Mesodermal cell (in vitro differentiated cells): ENCODE data around the gene TOX4.
A peak's percentile ranks its signal among the peaks of the same experiment; 100 is the strongest.

Experiments used
- H3K27ac ChIP-seq: 2 replicates; pipeline ENCODE4 v1.7.0; 2013; ENCODE audit warnings: mild to moderate bottlenecking, low read depth, low read length, moderate library complexity; ENCODE audit not compliant: severe bottlenecking
- H3K36me3 ChIP-seq: 2 replicates; pipeline ENCODE4 v1.7.1; 2013; ENCODE audit warnings: mild to moderate bottlenecking, low read length, moderate library complexity; ENCODE audit not compliant: control insufficient read depth, insufficient read depth
- H3K4me1 ChIP-seq: one replicate; pipeline ENCODE4 v1.7.1; 2013; ENCODE audit warnings: mild to moderate bottlenecking, low read length; ENCODE audit not compliant: insufficient read depth, control insufficient read depth, poor library complexity, severe bottlenecking
- H3K4me3 ChIP-seq: 2 replicates; pipeline ENCODE4 v1.7.0; 2013; ENCODE audit warnings: low read length, control low read depth, mild to moderate bottlenecking; ENCODE audit not compliant: insufficient read depth, poor library complexity, severe bottlenecking; ENCODE audit errors: extremely low read depth
- H3K9me3 ChIP-seq: 2 replicates; pipeline ENCODE4 v1.7.1; 2013; ENCODE audit warnings: mild to moderate bottlenecking, low read length, moderate library complexity; ENCODE audit not compliant: control insufficient read depth
- WGBS, 2 experiments: methylation state at CpG; one replicate each; pipeline ENCODE4 v1.1.5; 2013; ENCODE audit warnings: missing lambda C conversion rate in 2 of 2; ENCODE audit not compliant: insufficient coverage in 2 of 2; 5-methylcytosine and 5-hydroxymethylcytosine counted together

Gene TOX4

DNA sequence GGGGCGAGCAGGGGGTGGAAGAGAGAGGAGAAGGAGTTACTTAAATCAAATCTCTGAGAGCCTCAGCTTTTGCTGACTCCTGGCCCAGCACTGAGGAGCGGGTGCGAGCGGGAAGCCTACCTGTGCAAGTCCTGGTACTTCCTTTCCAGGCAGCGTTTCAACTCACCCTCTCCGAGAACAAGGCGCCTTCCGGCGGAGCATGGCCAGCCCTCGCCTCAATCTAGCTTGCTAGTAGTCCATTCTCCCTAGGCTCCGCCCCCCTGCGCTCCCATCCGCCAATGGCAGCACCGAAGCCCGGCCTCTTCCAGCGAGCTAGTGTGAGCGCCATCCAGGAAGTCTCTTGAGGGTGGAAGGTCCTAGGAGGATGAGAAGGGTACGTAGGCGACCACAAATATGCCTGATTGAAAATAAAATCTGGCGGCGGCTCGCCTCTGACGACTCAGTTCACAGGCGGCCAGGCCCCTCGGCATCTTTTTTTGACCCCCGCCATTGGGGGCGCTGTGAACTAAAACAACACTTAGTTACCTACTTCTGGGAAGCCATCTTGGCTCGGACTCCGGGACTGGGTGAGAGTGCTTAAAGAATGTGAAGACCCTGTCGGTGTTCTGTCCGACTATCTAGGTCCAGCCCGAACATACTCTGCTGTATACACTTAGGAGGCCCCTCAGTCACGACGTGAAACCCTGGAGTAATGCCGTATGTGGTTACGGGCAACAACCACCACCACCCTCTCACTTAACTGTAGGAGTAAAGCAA lies 20.9 kb upstream of the TOX4 start, which contains the start of gene CHD8:
TSS of gene CHD8 (minus strand) at position 212 of the 756 bp plus-strand sequence. CDS start 24,480 bp downstream, outside the sequence.
- H3K4me3 ChIP-seq = peak within 1 kb of the TSS; percentile 93
- WGBS, 2 experiments = 1% methylated on average over 19 to 25 of the region's 36 CpGs
- peaks cover 3% of the 10 kb centered on the region for H3K4me1 ChIP-seq
- H3K9me3 ChIP-seq = no peaks in the 10 kb centered on the region
- peak within 1 kb of the TSS; percentile 98 for H3K27ac ChIP-seq
- peaks cover 45% of the 10 kb centered on the region for H3K36me3 ChIP-seq

DNA sequence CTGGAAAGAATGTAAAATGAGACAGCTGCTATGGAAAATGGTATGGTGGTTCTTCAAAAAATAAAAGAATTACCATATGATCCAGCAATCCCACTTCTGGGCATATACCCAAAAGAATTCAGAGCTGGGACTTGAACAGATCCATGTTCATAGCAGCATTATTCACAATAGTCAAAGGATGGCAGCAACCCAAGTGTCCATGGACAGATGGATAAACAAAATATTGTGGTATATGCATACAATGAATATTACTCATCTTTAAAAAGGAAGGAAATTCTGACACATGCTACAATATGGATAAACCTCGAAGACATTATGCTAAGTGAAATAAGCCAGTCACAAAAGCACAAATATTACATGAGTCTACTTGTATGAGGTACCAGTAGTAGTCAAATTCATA lies 9.4 kb upstream of the TOX4 start:
- H3K4me1 ChIP-seq = no peaks in the 10 kb centered on the region
- no peaks in the 10 kb centered on the region for H3K9me3 ChIP-seq
- no peak overlapping the region for H3K27ac ChIP-seq
- peaks cover 41% of the 10 kb centered on the region for H3K36me3 ChIP-seq
- no CpG with 5 or more reads among the region's 1 CpG for WGBS, 2 experiments
- H3K4me3 ChIP-seq = no peak overlapping the region

DNA sequence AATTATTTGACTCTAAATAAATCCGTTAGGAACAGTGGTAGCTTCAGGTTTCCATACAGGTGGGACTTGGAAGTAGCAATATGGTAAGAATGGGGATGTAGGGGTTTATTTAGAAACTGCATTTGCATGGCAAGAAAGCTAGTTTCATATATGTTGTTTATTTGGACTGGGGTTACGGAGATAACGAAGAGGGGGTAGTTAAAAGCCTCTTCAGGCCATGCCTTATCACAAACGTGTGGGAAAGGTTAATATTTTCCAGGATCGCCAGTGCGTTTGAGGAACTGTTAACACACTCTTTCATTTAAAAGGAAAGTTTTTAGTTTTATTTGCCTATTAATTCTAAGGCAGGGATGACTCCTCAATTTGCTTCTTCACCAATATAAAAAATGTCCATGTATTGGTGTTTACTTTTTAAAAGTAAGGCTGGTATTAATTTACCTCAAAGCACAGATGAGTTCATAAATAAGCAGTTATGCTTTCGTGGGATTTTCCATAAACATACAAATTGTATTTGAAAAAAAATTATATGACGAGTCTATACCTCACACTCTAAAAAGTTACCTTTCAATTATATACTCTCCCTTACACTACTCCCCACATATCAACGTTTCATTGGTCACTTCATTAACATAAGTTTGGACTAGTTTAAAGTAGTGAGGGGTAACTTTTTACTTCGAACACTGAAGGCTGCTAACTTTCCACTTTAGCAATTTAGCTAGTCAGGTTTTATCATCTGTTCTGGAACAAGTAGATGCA lies 1.1 kb upstream of the TOX4 start:
- H3K4me1 ChIP-seq = no peaks in the 10 kb centered on the region
- H3K27ac ChIP-seq = no peak overlapping the region
- no peaks in the 10 kb centered on the region for H3K9me3 ChIP-seq
- H3K4me3 ChIP-seq = peak overlapping the region; percentile 88
- peaks cover 9% of the 10 kb centered on the region for H3K36me3 ChIP-seq
- 95 to 100% methylated on average over 2 to 3 of the region's 10 CpGs for WGBS, 2 experiments

DNA sequence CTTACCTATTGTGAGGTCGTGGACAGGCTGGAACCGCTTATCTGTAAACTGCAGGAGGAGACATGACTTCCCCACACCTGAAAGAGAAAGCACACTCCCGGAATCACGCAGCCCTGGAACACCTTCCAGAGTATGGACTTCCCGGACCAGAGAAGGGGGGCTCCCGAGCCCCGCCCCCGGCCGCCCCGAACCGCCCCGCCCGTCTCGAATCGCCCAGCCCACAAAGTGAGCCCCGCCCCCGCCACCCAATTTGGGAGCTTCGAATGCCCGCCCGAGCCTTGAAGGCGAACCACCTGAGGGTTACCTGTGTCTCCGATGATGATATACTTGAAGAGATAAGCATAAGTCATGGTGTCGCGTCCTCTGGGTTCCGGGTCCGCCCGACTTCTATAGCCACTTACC lies 471 bp upstream of the TOX4 start:
- Histone ChIP-seq H3K9me3 (no peaks in the 10 kb centered on the region), H3K36me3 (peaks cover 13% of the 10 kb centered on the region), H3K4me3 (peak overlapping the region; percentile 88), H3K27ac (no peak overlapping the region), H3K4me1 (no peaks in the 10 kb centered on the region)
- 0 to 1% methylated on average over 5 to 22 of the region's 27 CpGs for WGBS, 2 experiments

DNA sequence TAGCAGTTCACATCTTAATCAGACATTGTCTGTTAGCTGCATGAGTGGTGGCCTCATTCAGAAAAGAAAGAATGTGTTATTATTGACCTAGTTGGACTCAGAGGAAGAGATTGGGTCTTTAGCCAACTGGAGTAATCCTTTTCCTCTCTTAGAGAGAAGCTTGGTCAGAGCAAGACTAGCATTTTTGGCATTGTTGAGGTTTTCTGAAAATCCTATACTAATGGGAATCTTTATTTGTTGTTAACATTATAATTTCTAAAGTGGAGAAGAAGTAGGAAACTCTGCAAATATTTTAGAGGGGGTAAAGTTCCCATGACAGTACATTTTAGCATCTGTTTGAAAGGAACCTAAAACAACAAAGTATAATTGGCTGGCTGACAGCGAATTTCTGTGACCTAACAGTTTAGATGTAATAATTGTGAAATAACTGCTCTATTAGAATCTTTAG lies 9.7 kb downstream of the TOX4 start:
- H3K36me3 ChIP-seq = peaks cover 43% of the 10 kb centered on the region
- peaks cover 4% of the 10 kb centered on the region for H3K4me1 ChIP-seq
- H3K4me3 ChIP-seq = no peak overlapping the region
- no peak overlapping the region for H3K27ac ChIP-seq
- H3K9me3 ChIP-seq = no peaks in the 10 kb centered on the region
- no CpG with 5 or more reads among the region's 1 CpG for WGBS, 2 experiments

DNA sequence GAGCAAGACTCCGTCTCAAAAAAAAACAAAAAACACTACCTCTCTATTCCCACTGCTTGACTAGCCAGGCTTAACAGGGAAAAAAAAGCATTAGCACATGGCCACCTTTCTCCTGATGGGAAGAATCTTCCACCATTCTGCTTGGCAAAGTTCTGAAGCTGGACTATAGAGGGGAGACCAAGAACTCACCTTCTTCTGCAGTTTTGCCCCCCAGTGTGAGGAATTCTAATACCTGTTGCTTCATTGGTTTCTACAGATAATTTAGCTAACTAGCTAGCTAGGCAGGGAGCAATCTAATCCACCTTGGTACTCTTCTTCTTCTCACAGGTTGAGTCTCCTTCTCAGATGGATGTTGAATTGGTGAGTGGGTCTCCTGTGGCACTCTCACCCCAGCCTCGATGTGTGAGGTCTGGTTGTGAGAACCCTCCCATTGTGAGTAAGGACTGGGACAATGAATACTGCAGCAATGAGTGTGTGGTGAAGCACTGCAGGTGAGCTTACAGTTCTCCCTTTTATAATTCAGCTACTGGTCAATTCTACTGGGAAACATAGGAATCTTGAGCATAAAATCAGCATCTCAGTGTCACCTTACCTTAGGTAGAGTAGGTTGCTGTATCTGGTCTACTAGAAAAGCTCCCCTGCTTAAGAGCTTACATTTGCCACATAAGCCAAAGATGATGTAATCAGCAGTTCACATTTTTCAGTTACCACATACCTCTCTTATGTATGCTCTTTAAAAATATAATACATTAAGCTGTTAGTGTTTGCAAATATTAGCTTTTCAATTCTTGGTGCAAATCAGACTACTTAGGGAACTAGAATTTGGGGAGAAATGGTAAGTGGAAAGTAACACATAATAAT lies 18.1 kb downstream of the TOX4 start:
- H3K9me3 ChIP-seq = no peaks in the 10 kb centered on the region
- H3K4me3 ChIP-seq = no peak overlapping the region
- H3K4me1 ChIP-seq = peaks cover 9% of the 10 kb centered on the region
- H3K27ac ChIP-seq = peak overlapping the region; percentile 16
- WGBS, 2 experiments = 40% methylated on average over 1 of the region's 2 CpGs; no CpG with 5 or more reads in 1 of the 2 experiments
- peaks cover 89% of the 10 kb centered on the region for H3K36me3 ChIP-seq

DNA sequence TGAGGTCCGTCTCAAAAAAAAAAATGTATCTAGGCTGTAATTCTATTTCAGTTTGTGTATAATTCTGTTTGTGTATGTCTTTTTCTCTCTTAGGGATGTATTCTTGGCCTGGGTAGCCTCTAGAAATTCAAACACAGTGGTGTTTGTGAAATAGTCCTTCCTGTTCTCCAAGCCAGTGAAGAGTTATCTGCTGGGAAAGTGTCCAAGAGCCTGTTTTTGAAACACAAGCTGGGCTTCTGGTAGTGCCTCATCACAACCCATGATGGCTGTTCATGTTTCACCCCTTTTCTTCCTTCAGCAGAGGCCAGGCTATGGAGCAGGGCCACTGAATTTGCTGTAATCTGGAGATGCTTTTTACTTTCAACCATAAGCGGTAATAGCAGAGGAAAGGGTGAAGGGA lies 19.5 kb downstream of the TOX4 start:
- Histone ChIP-seq H3K4me3 (no peak overlapping the region), H3K9me3 (no peaks in the 10 kb centered on the region), H3K27ac (no peak overlapping the region), H3K4me1 (peaks cover 9% of the 10 kb centered on the region), H3K36me3 (peaks cover 89% of the 10 kb centered on the region)
- 89 to 90% methylated on average over 2 of the region's 2 CpGs for WGBS, 2 experiments

DNA sequence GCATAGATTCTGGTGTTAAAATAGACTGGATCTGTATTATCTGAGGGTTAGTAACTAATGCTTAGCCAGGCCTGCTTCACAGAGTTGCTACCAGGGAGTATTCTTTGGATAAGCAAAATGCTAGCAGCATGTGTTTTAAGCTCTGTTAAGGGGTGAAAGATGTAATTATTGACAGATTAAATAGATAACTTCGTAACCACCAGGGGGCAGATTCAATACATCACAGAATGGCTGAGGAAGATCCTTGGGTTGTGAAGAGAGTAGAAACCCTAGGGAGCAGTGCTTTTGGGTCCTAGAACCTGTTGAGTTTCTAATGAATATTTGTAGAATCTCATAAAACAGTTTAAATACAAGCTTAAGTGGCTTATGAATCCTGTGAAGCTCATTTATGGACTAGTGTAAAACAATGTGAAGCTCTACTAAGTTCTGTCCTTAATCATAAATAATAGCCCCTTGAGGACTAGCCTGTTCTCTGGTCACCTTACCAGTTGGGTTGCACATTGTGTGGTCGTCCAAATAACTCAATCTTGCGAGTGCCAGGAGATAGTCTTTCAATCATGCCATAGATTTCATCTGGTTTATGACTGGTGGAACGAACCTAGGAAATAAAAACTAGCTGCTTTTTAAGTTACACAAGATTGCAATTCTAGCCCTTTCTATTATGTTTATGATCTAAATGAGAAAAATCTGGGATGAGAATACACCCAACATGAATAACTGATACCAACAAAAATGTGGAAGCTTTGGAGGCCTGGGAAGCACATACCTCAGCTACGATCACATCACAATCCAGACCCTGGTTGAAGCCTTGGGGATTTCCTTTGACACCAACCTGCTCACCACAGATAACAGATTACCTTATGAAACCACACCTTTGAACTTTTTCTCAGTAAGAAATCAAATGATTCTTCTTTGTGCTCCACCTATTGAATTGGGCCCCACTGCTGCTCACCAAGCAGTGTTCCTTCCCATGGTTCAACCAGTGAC lies 21.8 kb downstream of the TOX4 start:
- H3K27ac ChIP-seq = peak overlapping the region; percentile 39
- H3K4me3 ChIP-seq = no peak overlapping the region
- peaks cover 94% of the 10 kb centered on the region for H3K36me3 ChIP-seq
- peaks cover 9% of the 10 kb centered on the region for H3K4me1 ChIP-seq
- WGBS, 2 experiments = 77 to 94% methylated on average over 4 to 5 of the region's 5 CpGs
- no peaks in the 10 kb centered on the region for H3K9me3 ChIP-seq

DNA sequence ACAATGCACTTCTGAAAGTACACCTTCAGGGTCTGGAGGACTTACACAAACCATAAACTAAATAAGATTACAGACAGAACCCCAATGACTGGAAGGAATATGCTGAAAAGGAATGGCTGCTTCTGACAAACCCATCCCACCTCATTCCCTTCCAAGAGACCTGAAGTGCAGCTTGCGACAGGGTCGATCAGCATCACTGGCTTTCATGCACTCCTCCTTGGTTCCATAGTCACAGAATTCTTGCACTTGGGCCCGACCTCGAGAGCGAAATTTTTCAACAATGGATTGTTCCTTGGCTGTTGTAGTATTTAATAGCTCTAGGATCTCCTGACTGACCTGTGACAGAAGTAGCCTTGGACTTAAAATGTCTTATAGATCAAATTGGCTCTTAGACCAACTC lies 24.6 kb downstream of the TOX4 start:
- Histone ChIP-seq H3K36me3 (peaks cover 92% of the 10 kb centered on the region), H3K4me3 (no peak overlapping the region), H3K4me1 (peaks cover 4% of the 10 kb centered on the region), H3K9me3 (no peaks in the 10 kb centered on the region), H3K27ac (no peak overlapping the region)
- 91 to 97% methylated on average over 2 to 5 of the region's 5 CpGs for WGBS, 2 experiments
